Caco-2 (cell line): Measurements from ENCODE around the gene S100P. TPM values are rescaled to one million over a fixed set of nuclear protein-coding genes. Genes with fewer than 3 reads are reported as not detected.

Experiments
- BruUV-seq: library from RNA; stranded (reverse); fragments of 400-500 nt; replicated peaks from 2 replicates; lab custom pipeline; 2021; lab: Mats Ljungman, UMichigan
- CTCF ChIA-PET: fragments of 300-600 bp; sonication (Branson Sonifier 250); formaldehyde crosslinking; loops from one replicate; lab custom pipeline; 2022; ENCODE audit warnings: antibody characterized with exemption; lab: Charles Lee
- POLR2A ChIA-PET: fragments of 300-600 bp; sonication (Branson Sonifier 250); formaldehyde crosslinking; loops from one replicate; lab custom pipeline; 2022; ENCODE audit warnings: antibody characterized with exemption; lab: Charles Lee
- DNase-seq, 2 experiments: peaks; one replicate each; pipeline versions ENCODE4 v3.0.0 to v3.0.0-alpha.2; 2020 to 2022
- H3K27me3 ChIP-seq: replicated peaks from 2 replicates; pipeline ENCODE4 v1.6.0; 2011; ENCODE audit warnings: low read length; ENCODE audit not compliant: control insufficient read depth, insufficient read depth
- H3K36me3 ChIP-seq: 2 replicates; pipeline ENCODE4 v1.5.1; 2011; ENCODE audit warnings: low read length; ENCODE audit not compliant: control insufficient read depth, insufficient read depth
- H3K4me1 ChIP-seq: fragments of 250-450 bp; sonication (Bioruptor Pico); 2 replicates; pipeline ENCODE4 v1.5.1; 2020; ENCODE audit warnings: mild to moderate bottlenecking
- H3K4me3 ChIP-seq: 2 replicates; pipeline ENCODE4 v1.5.1; 2011; ENCODE audit warnings: low read depth, mild to moderate bottlenecking, control low read depth, low read length
- H3K9me3 ChIP-seq: fragments of 250-450 bp; sonication (Bioruptor Pico); 2 replicates; pipeline ENCODE4 v1.5.1; 2020; ENCODE audit warnings: mild to moderate bottlenecking, moderate library complexity
- H3K27ac Mint-ChIP-seq: one replicate; pipeline ENCODE4 v1.8.0; 2022; ENCODE audit warnings: mixed read lengths; ENCODE audit not compliant: unreplicated experiment
- H3K27me3 Mint-ChIP-seq: one replicate; pipeline ENCODE4 v1.8.0; 2022; ENCODE audit warnings: mixed read lengths; ENCODE audit not compliant: insufficient read depth, unreplicated experiment
- H3K36me3 Mint-ChIP-seq: one replicate; pipeline ENCODE4 v1.8.0; 2022; ENCODE audit warnings: mild to moderate bottlenecking, mixed read lengths; ENCODE audit not compliant: insufficient read depth, unreplicated experiment
- H3K4me1 Mint-ChIP-seq: one replicate; pipeline ENCODE4 v1.8.0; 2022; ENCODE audit warnings: low read depth, mixed read lengths; ENCODE audit not compliant: unreplicated experiment
- H3K4me3 Mint-ChIP-seq: one replicate; pipeline ENCODE4 v1.8.0; 2022; ENCODE audit warnings: mild to moderate bottlenecking, moderate library complexity, mixed read lengths; ENCODE audit not compliant: unreplicated experiment
- H3K9me3 Mint-ChIP-seq: one replicate; pipeline ENCODE4 v1.8.0; 2022; ENCODE audit warnings: mixed read lengths; ENCODE audit not compliant: unreplicated experiment
- intact Hi-C: fragments of 100-400 bp; cut with micrococcal nuclease; formaldehyde crosslinking; loops from one replicate; pipeline ENCODE4 v1.10.0; 2022; ENCODE audit not compliant: unreplicated experiment
- total RNA-seq: library from RNA; stranded (reverse); gene quantifications from 2 replicates; pipeline ENCODE4 v1.2.3, GENCODE V29; 2022
- TF ChIP-seq, protein P1 (sequence below), 2 experiments: fragments of 200-600 bp in 1 of 2; IDR thresholded peaks; 1 replicate in 1 of 2; 2 replicates in 1 of 2; pipeline versions ENCODE4 v1.5.1 to v1.8.0; 2011 to 2022; ENCODE audit warnings: antibody characterized with exemption in 1 of 2, control low read depth in 1 of 2, inconsistent platforms in 1 of 2, low read depth in 1 of 2, low read length in 1 of 2, mild to moderate bottlenecking in 1 of 2, moderate library complexity in 1 of 2; ENCODE audit not compliant: insufficient read depth in 1 of 2, severe bottlenecking in 1 of 2, unreplicated experiment in 1 of 2

S100P gene
- total RNA-seq, 1 experiment from 2014 or later = 96.9 TPM

DNA sequence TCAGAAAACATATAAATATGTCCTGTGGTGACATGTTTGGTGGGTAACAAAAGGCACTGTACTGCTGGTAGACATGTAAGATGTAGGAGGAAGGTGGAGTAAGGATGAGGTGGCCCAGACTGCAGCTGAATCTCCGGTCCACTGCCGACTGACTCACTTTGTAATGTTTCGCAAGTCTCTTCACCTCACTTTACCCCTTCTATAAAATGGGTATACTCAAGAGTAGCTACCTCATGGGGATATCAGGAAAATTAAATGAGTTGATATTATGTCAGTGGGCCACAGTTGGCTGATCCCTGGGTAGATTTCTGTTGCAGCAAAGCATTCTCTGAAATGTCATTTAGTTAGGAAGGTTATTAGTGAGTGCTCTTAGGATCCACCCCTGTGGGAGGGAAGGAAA lies 31.1 kb upstream of the S100P start:
- Mint-ChIP-seq H3K27ac (no peak overlapping the region), H3K4me3 (no peak overlapping the region), H3K27me3 (no peaks in the 10 kb centered on the region), H3K36me3 (no peaks in the 10 kb centered on the region), H3K4me1 (no peaks in the 10 kb centered on the region), H3K9me3 (no peaks in the 10 kb centered on the region)
- Histone ChIP-seq H3K4me1 (no peaks in the 10 kb centered on the region), H3K27me3 (no peaks in the 10 kb centered on the region), H3K36me3 (no peaks in the 10 kb centered on the region), H3K9me3 (no peaks in the 10 kb centered on the region), H3K4me3 (no peak overlapping the region)
- ChIA-PET CTCF (no interaction called here), POLR2A (no interaction called here)
- BruUV-seq = no TSS peak
- DNase-seq = no peak
- TF ChIP-seq, protein P1, sequence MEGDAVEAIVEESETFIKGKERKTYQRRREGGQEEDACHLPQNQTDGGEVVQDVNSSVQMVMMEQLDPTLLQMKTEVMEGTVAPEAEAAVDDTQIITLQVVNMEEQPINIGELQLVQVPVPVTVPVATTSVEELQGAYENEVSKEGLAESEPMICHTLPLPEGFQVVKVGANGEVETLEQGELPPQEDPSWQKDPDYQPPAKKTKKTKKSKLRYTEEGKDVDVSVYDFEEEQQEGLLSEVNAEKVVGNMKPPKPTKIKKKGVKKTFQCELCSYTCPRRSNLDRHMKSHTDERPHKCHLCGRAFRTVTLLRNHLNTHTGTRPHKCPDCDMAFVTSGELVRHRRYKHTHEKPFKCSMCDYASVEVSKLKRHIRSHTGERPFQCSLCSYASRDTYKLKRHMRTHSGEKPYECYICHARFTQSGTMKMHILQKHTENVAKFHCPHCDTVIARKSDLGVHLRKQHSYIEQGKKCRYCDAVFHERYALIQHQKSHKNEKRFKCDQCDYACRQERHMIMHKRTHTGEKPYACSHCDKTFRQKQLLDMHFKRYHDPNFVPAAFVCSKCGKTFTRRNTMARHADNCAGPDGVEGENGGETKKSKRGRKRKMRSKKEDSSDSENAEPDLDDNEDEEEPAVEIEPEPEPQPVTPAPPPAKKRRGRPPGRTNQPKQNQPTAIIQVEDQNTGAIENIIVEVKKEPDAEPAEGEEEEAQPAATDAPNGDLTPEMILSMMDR (IDR thresholded peaks at IDR 0.05; ENCODE audit: insufficient read depth in 1 of 2, low read depth in 1 of 2, low read length in 1 of 2, severe bottlenecking in 1 of 2, unreplicated experiment in 1 of 2) = no peak
- intact Hi-C loops = no loop called here

DNA sequence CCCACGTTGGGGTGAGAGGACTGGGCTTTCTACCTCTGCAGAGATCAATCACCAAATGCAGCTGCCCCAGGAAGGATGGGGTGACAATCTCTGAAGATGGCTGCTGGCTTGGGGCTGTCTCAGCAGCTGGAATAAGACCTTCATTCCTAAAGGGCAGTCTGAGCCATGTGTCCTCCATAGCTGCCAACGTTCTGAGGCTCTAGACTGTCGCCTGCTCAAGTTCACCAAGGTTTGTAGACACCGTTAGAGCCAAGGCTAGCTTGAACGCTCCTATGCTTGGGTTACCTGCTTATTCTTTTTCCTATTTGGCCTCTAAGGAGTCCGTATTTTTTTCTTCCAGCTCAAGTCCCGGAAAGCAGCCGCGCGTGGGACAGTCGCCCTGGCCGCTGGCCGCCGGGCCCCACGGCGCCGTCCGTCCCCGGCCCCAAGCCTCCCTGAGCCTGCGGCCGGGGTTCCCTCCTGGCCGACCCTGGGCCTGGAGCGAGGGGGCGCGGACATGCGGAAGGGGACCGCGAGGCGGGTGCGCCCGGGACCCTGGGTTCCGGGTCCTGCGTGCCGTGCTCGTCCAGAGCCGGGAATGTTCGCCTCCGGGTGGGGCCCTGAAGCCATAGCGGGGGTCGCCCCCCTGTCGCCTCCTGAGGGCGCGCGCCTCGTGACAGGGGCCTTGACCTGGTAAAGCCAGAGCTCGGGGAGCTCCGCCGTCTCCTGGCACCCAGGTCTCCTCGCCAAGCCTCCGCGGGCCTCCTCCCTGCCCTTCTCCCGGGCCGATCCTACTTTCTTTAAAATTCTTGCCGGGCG lies 29.9 kb upstream of the S100P start:
- no peaks in the 10 kb centered on the region for H3K9me3 ChIP-seq
- H3K36me3 ChIP-seq = no peaks in the 10 kb centered on the region
- no TSS peak for BruUV-seq
- no peak overlapping the region for H3K4me3 ChIP-seq
- CTCF ChIA-PET = no interaction called here
- Mint-ChIP-seq H3K9me3 (no peaks in the 10 kb centered on the region), H3K36me3 (no peaks in the 10 kb centered on the region), H3K4me3 (no peak overlapping the region), H3K27ac (no peak overlapping the region), H3K4me1 (no peaks in the 10 kb centered on the region), H3K27me3 (no peaks in the 10 kb centered on the region)
- TF ChIP-seq, protein P1 (IDR thresholded peaks at IDR 0.05; ENCODE audit: insufficient read depth in 1 of 2, low read depth in 1 of 2, low read length in 1 of 2, severe bottlenecking in 1 of 2, unreplicated experiment in 1 of 2) = no peak
- no peak for DNase-seq
- POLR2A ChIA-PET = no interaction called here
- intact Hi-C loops = no loop called here
- no peaks in the 10 kb centered on the region for H3K27me3 ChIP-seq
- H3K4me1 ChIP-seq = no peaks in the 10 kb centered on the region

DNA sequence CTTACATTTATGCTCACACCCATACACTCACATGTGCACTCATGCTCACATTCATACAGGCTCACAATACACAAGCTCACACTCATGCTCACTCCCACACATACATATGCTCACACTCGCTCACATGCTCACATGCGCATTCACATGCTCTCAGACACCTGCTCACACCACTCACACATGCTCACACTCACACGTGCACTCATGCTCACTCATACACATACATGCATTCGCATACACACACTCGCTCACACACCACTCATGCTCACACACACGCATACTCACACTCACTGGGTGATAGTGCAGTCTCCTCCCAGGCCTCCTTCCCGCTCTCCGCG lies 28.4 kb upstream of the S100P start:
- Mint-ChIP-seq H3K4me1 (no peaks in the 10 kb centered on the region), H3K36me3 (peaks cover 6% of the 10 kb centered on the region), H3K9me3 (no peaks in the 10 kb centered on the region), H3K27me3 (no peaks in the 10 kb centered on the region), H3K27ac (no peak overlapping the region), H3K4me3 (no peak overlapping the region)
- H3K4me3 ChIP-seq = no peak overlapping the region
- no peaks in the 10 kb centered on the region for H3K36me3 ChIP-seq
- DNase-seq = no peak
- H3K27me3 ChIP-seq = no peaks in the 10 kb centered on the region
- ChIA-PET CTCF (interaction anchor here (0.6 kb wide), 1 partner anchor 1105 kb away, joined by 3 read pairs; no protein-coding TSS in a partner anchor), POLR2A (no interaction called here)
- BruUV-seq = no TSS peak
- H3K4me1 ChIP-seq = no peaks in the 10 kb centered on the region
- H3K9me3 ChIP-seq = no peaks in the 10 kb centered on the region
- TF ChIP-seq, protein P1 (IDR thresholded peaks at IDR 0.05; ENCODE audit: insufficient read depth in 1 of 2, low read depth in 1 of 2, low read length in 1 of 2, severe bottlenecking in 1 of 2, unreplicated experiment in 1 of 2) = no peak
- intact Hi-C loops = no loop called here
